KMS-11 (cell line): Measurements from ENCODE around the gene SLC7A10.

Experiments
- H2AFZ ChIP-seq: fragments of 200-600 bp; sonication (generic); 2 replicates; pipeline ENCODE4 v1.6.1; 2016; ENCODE audit warnings: antibody characterized with exemption, mixed run types, low read depth
- H3K27ac ChIP-seq: fragments of 200-600 bp; sonication (generic); 2 replicates; pipeline ENCODE4 v1.6.1; 2016; ENCODE audit warnings: mild to moderate bottlenecking, mixed run types
- H3K27me3 ChIP-seq: fragments of 200-600 bp; sonication (generic); 2 replicates; pipeline ENCODE4 v1.6.1; 2017; ENCODE audit warnings: mild to moderate bottlenecking, low read depth, mixed run types, moderate library complexity; ENCODE audit not compliant: insufficient read depth
- H3K36me3 ChIP-seq: fragments of 200-600 bp; sonication (generic); 2 replicates; pipeline ENCODE4 v1.6.1; 2017; ENCODE audit warnings: mild to moderate bottlenecking, mixed run types; ENCODE audit not compliant: insufficient read depth
- H3K4me1 ChIP-seq: fragments of 200-600 bp; sonication (generic); 2 replicates; pipeline ENCODE4 v1.6.1; 2016; ENCODE audit warnings: mild to moderate bottlenecking, low read depth, mixed run types; ENCODE audit not compliant: poor library complexity, severe bottlenecking
- H3K4me2 ChIP-seq: fragments of 200-600 bp; sonication (generic); 2 replicates; pipeline ENCODE4 v1.7.0; 2016; ENCODE audit warnings: mild to moderate bottlenecking, mixed run types
- H3K4me3 ChIP-seq: fragments of 200-600 bp; sonication (generic); IDR thresholded peaks from 2 replicates; pipeline ENCODE4 v1.6.1; 2017; ENCODE audit warnings: low read depth, low read length, mixed read lengths; ENCODE audit not compliant: insufficient read depth
- H3K79me2 ChIP-seq: fragments of 200-600 bp; sonication (generic); 2 replicates; pipeline ENCODE4 v1.6.1; 2016; ENCODE audit warnings: low read depth, mixed run types; ENCODE audit not compliant: insufficient read depth
- H3K9ac ChIP-seq: fragments of 200-600 bp; sonication (generic); 2 replicates; pipeline ENCODE4 v1.6.1; 2016; ENCODE audit warnings: mild to moderate bottlenecking, mixed run types
- H4K20me1 ChIP-seq: fragments of 200-600 bp; sonication (generic); 2 replicates; pipeline ENCODE4 v1.6.1; 2016; ENCODE audit warnings: mild to moderate bottlenecking, mixed run types; ENCODE audit not compliant: insufficient read depth
- TF ChIP-seq, protein P1 (sequence below): fragments of 200-600 bp; sonication (generic); conservative IDR thresholded peaks from 2 replicates; pipeline ENCODE4 v1.6.1; 2017; ENCODE audit warnings: low read depth, mild to moderate bottlenecking, antibody characterized with exemption, low read length, moderate library complexity, mixed read lengths

The SLC7A10 gene

DNA sequence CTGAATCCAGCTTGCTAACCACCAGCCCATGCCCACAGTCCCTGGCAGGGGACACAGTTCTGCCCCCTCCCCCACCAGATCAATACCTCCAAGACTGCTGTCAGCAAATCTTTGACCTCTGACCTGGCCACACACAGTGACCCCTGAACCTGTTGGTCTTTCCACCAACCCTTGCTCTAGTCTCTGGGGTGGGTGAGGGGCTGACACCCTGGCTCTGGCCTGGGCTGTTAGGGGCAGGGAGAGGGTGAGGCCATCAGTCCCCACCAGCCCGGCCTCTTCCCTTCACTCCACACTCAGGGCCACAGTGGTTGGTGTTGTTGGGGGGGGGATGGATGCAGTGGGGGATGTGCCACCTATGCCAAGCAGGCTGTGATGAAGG is 21.8 kb upstream of the SLC7A10 start:
- TF ChIP-seq, protein P1, sequence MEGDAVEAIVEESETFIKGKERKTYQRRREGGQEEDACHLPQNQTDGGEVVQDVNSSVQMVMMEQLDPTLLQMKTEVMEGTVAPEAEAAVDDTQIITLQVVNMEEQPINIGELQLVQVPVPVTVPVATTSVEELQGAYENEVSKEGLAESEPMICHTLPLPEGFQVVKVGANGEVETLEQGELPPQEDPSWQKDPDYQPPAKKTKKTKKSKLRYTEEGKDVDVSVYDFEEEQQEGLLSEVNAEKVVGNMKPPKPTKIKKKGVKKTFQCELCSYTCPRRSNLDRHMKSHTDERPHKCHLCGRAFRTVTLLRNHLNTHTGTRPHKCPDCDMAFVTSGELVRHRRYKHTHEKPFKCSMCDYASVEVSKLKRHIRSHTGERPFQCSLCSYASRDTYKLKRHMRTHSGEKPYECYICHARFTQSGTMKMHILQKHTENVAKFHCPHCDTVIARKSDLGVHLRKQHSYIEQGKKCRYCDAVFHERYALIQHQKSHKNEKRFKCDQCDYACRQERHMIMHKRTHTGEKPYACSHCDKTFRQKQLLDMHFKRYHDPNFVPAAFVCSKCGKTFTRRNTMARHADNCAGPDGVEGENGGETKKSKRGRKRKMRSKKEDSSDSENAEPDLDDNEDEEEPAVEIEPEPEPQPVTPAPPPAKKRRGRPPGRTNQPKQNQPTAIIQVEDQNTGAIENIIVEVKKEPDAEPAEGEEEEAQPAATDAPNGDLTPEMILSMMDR, result no peak

DNA sequence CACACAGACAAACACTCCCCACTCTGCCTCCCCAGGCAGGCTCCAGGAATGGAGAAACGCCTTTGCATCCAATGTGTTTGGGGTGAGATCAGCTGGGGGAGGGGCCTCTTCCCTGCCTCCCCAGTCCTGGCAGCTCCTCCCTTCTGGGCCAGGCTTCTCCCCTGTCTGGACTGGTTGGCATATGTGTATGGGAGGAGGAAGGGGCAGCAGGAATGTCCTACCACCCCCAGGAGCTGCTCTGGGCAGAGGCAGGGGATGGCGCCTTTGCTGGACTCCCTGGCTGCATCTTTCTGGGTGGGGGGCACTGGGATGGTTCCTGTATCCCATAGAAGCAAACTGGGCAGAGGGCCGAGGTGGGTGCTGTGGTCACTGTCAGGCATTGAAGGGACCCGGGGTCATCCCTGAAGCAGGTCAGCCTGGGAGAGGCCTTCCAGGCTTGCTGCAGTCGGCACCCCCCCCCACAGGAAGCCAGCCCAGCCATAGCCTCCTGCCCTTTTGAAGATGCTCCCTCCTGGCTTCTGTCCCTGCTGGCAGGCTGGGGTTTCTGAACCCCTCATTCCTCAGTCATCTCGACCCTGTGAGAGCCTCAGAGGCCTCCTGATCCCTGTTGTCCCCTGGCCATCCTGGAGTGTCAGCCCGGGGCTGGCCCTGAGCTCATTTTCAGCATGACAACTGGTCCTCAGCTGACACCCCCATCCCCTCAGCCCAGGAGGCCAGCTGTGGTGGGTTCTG is 21.2 kb upstream of the SLC7A10 start:
- H3K4me2 ChIP-seq, result no peak overlapping the region
- no peaks in the 10 kb centered on the region for H3K79me2 ChIP-seq
- no peak overlapping the region for H2AFZ ChIP-seq
- no peak overlapping the region for H3K27ac ChIP-seq
- no peaks in the 10 kb centered on the region for H3K27me3 ChIP-seq
- H3K4me3 ChIP-seq, result no peak overlapping the region
- H3K36me3 ChIP-seq, result no peaks in the 10 kb centered on the region
- no peaks in the 10 kb centered on the region for H4K20me1 ChIP-seq
- no peaks in the 10 kb centered on the region for H3K4me1 ChIP-seq
- TF ChIP-seq, protein P1, result no peak
- no peak overlapping the region for H3K9ac ChIP-seq

More for the DNA sequence above, 21.8 kb upstream of the SLC7A10 start:
- Histone ChIP-seq H3K4me1 (no peaks in the 10 kb centered on the region), H3K27ac (no peak overlapping the region), H3K79me2 (no peaks in the 10 kb centered on the region), H3K4me2 (no peak overlapping the region), H4K20me1 (no peaks in the 10 kb centered on the region), H3K9ac (no peak overlapping the region), H2AFZ (no peak overlapping the region), H3K27me3 (no peaks in the 10 kb centered on the region), H3K4me3 (no peak overlapping the region), H3K36me3 (no peaks in the 10 kb centered on the region)

DNA sequence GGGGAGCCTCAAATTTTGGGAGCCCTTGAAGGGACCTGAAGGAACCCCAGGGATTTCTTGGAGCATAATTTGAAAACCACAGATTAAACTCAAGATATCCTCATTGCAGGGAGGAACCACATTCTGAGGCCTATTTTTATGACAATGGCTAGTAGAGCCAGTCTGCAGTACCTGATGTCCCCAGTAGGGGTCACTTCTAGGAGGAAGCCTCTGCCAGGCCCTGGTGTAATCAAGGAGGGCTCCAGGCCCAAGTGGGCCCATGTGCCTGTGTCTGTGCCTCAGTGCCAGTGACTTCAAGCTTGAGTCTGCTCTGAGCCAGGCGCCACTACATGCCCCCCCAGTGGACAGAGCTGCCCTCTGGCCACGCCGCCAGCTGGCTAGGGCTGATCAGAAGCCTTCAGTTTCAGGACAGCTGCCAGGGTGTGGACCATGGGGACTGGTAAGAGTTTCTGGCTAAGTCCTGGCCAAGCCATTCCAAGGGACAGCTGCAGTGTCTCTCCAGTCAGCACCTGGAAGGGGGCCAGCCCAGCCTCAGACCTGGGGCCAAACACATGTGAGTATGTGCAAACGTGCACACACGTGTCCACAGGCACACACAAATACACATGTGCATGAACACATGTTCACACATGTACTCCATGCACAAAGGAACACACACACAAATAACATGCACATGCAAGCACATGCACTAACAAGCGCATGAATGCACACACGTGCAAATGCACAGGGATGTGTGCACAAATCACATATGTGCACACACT is 20.5 kb upstream of the SLC7A10 start:
- TF ChIP-seq, protein P1, result peak; percentile 79
- Histone ChIP-seq H3K27me3 (no peaks in the 10 kb centered on the region), H4K20me1 (no peaks in the 10 kb centered on the region), H3K4me2 (no peak overlapping the region), H2AFZ (no peak overlapping the region), H3K9ac (no peak overlapping the region), H3K36me3 (no peaks in the 10 kb centered on the region), H3K4me3 (no peak overlapping the region), H3K27ac (no peak overlapping the region), H3K4me1 (no peaks in the 10 kb centered on the region), H3K79me2 (no peaks in the 10 kb centered on the region)

DNA sequence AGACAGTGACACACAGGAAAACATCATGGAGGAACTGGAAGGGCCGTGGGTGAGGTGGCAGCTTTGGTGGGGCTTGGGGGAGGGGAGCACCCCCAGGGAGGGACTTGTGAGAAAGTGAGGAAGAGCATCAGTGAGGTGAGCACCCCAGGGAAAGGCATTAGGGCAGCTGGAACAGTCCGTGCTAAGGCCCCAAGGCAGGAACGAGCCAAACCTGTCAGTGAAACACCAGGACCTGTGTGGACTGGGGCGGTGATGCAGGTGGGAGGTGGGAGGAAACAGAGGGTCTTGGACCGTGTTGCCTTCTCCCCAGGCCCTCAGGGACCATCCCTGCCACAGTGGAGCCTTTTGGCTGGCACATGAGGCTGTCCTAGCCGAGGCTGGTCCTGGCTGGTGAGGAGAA is 17.3 kb upstream of the SLC7A10 start:
- no peak overlapping the region for H3K4me3 ChIP-seq
- H3K36me3 ChIP-seq, result no peaks in the 10 kb centered on the region
- H3K27me3 ChIP-seq, result no peaks in the 10 kb centered on the region
- H3K9ac ChIP-seq, result no peak overlapping the region
- no peaks in the 10 kb centered on the region for H3K4me1 ChIP-seq
- H3K79me2 ChIP-seq, result no peaks in the 10 kb centered on the region
- no peak overlapping the region for H3K27ac ChIP-seq
- H2AFZ ChIP-seq, result no peak overlapping the region
- no peaks in the 10 kb centered on the region for H4K20me1 ChIP-seq
- TF ChIP-seq, protein P1, result no peak
- H3K4me2 ChIP-seq, result no peak overlapping the region
